Neural cell (in vitro differentiated cells): ENCODE measurements around the gene SYK. TPM values are rescaled to one million over a fixed set of nuclear protein-coding genes. Genes with fewer than 3 reads are reported as not detected.

Experiments
- H2AFZ ChIP-seq: fragments of 200-600, 300-800 bp; sonication (generic), shearing (Covaris generic); 2 replicates; pipeline ENCODE4 v1.6.0; 2014; ENCODE audit warnings: low read depth, mild to moderate bottlenecking, antibody characterized with exemption, low read length, moderate library complexity
- H3F3A ChIP-seq: fragments of 200-600 bp; shearing (Covaris generic); 2 replicates; pipeline ENCODE4 v1.6.1; 2016; ENCODE audit warnings: mild to moderate bottlenecking, moderate library complexity, mixed read lengths, antibody characterized with exemption, low read length; ENCODE audit not compliant: insufficient read depth, poor library complexity, severe bottlenecking
- H3K27ac ChIP-seq: fragments of 200-600, 300-800 bp; sonication (generic), shearing (Covaris generic); 2 replicates; pipeline ENCODE4 v1.5.1; 2014; ENCODE audit warnings: mild to moderate bottlenecking, low read length, moderate library complexity
- H3K27me3 ChIP-seq: fragments of 300-800, 200-600 bp; sonication (generic), shearing (Covaris generic); 2 replicates; pipeline ENCODE4 v1.6.0; 2014; ENCODE audit warnings: mild to moderate bottlenecking, low read depth, low read length, moderate library complexity; ENCODE audit not compliant: insufficient read depth
- H3K36me3 ChIP-seq: fragments of 300-800, 200-600 bp; sonication (generic), shearing (Covaris generic); 2 replicates; pipeline ENCODE4 v1.5.1; 2014; ENCODE audit warnings: mild to moderate bottlenecking, antibody characterized with exemption, low read length, moderate library complexity; ENCODE audit not compliant: insufficient read depth
- H3K4me2 ChIP-seq: fragments of 300-800, 200-600 bp; sonication (generic), shearing (Covaris generic); 2 replicates; pipeline ENCODE4 v1.6.0; 2014; ENCODE audit warnings: mild to moderate bottlenecking, low read length
- H3K4me3 ChIP-seq: fragments of 300-800, 200-600 bp; sonication (generic), shearing (Covaris generic); 2 replicates; pipeline ENCODE4 v1.5.1; 2014; ENCODE audit warnings: mild to moderate bottlenecking, low read length, moderate library complexity
- H3K79me2 ChIP-seq: fragments of 200-600 bp; shearing (Covaris generic); replicated peaks from 2 replicates; pipeline ENCODE4 v1.6.0; 2014; ENCODE audit warnings: mild to moderate bottlenecking, low read length, moderate library complexity; ENCODE audit not compliant: insufficient read depth
- H3K9ac ChIP-seq: fragments of 300-800, 200-600 bp; sonication (generic), shearing (Covaris generic); 2 replicates; pipeline ENCODE4 v1.6.1; 2016; ENCODE audit warnings: mild to moderate bottlenecking, low read length, mixed read lengths
- H3K9me2 ChIP-seq: fragments of 200-600 bp; shearing (Covaris generic); 2 replicates; pipeline ENCODE4 v1.6.1; 2016; ENCODE audit warnings: mild to moderate bottlenecking, low read length, mixed read lengths; ENCODE audit not compliant: insufficient read depth
- H3K9me3 ChIP-seq: fragments of 200-600, 300-800 bp; sonication (generic), shearing (Covaris generic); 2 replicates; pipeline ENCODE4 v1.6.1; 2016; ENCODE audit warnings: mild to moderate bottlenecking, mixed run types, low read length, moderate library complexity, mixed read lengths
- H4K20me1 ChIP-seq: fragments of 200-600 bp; shearing (Covaris generic); 2 replicates; pipeline ENCODE4 v1.6.1; 2016; ENCODE audit warnings: mild to moderate bottlenecking, mixed run types; ENCODE audit not compliant: insufficient read depth
- CTCF ChIP-seq: fragments of 450-650 bp; IDR thresholded peaks from 2 replicates; pipeline ENCODE4 v1.5.1; 2014; ENCODE audit warnings: antibody characterized with exemption, mild to moderate bottlenecking, moderate library complexity; ENCODE audit not compliant: poor library complexity, severe bottlenecking
- EP300 ChIP-seq: fragments of 450-650 bp; conservative IDR thresholded peaks from 2 replicates; pipeline ENCODE4 v1.6.1; 2014; ENCODE audit warnings: antibody characterized with exemption, mild to moderate bottlenecking, moderate library complexity; ENCODE audit not compliant: poor library complexity, severe bottlenecking
- EZH2 ChIP-seq: fragments of 200-600, 300-800 bp; shearing (Covaris generic), sonication (generic); IDR thresholded peaks from 2 replicates; pipeline ENCODE4 v1.6.1; 2014; ENCODE audit warnings: antibody characterized with exemption, low read length, borderline replicate concordance, mild to moderate bottlenecking; ENCODE audit not compliant: insufficient read depth, poor library complexity, severe bottlenecking
- MXI1 ChIP-seq: fragments of 450-650 bp; conservative IDR thresholded peaks from 2 replicates; pipeline ENCODE4 v1.6.1; 2014; ENCODE audit warnings: antibody characterized with exemption, mild to moderate bottlenecking; ENCODE audit not compliant: poor library complexity, severe bottlenecking
- POLR2AphosphoS5 ChIP-seq: IDR thresholded peaks from 2 replicates; pipeline ENCODE4 v1.6.1; 2012
- RAD21 ChIP-seq: fragments of 450-650 bp; conservative IDR thresholded peaks from 2 replicates; pipeline ENCODE4 v1.6.1; 2014; ENCODE audit warnings: antibody characterized with exemption, mild to moderate bottlenecking, moderate library complexity
- REST ChIP-seq: IDR thresholded peaks from 2 replicates; pipeline ENCODE4 v1.6.1; 2012; ENCODE audit warnings: borderline replicate concordance
- SMC3 ChIP-seq: fragments of 450-650 bp; conservative IDR thresholded peaks from 2 replicates; pipeline ENCODE4 v1.6.1; 2014; ENCODE audit warnings: antibody characterized with exemption, mild to moderate bottlenecking, moderate library complexity; ENCODE audit not compliant: poor library complexity
- TAF1 ChIP-seq: IDR thresholded peaks from 2 replicates; pipeline ENCODE4 v1.6.1; 2012; ENCODE audit warnings: low read depth
- polyA plus RNA-seq: library from polyadenylated mRNA; depleted of rRNA; stranded (reverse); fragments of >200 nt; gene quantifications from 2 replicates; pipeline ENCODE4 v1.2.3, GENCODE V29; 2014

The SYK gene
- polyA plus RNA-seq, 1 donor from 2014 or later = not detected

- Histone ChIP-seq H2AFZ (no peak overlapping the region), H3K9me2 (no peaks in the 10 kb centered on the region), H3K79me2 (no peaks in the 10 kb centered on the region), H3K4me2 (no peak overlapping the region), H3K36me3 (no peaks in the 10 kb centered on the region), H3K4me3 (no peak overlapping the region), H4K20me1 (no peaks in the 10 kb centered on the region), H3K9me3 (no peaks in the 10 kb centered on the region), H3K27me3 (no peaks in the 10 kb centered on the region), H3K9ac (no peak overlapping the region), H3F3A (no peaks in the 10 kb centered on the region), H3K27ac (no peak overlapping the region)
- TF ChIP-seq EP300 (no peak), RAD21 (no peak), REST (no peak), SMC3 (no peak), CTCF (no peak), EZH2 (no peak), MXI1 (no peak), POLR2AphosphoS5 (no peak), TAF1 (no peak)
Measured at GRCh38 chr9:90848866-90849265, 47.2 kb downstream of the SYK start.

GRCh38 chr9:90851444-90851843 is 49.8 kb downstream of the SYK start:
- Histone ChIP-seq H3K4me3 (no peak overlapping the region), H2AFZ (no peak overlapping the region), H3F3A (no peaks in the 10 kb centered on the region), H3K27me3 (no peaks in the 10 kb centered on the region), H3K9me3 (no peaks in the 10 kb centered on the region), H3K9me2 (no peaks in the 10 kb centered on the region), H3K36me3 (no peaks in the 10 kb centered on the region), H3K27ac (no peak overlapping the region), H4K20me1 (no peaks in the 10 kb centered on the region), H3K79me2 (no peaks in the 10 kb centered on the region), H3K9ac (no peak overlapping the region), H3K4me2 (no peak overlapping the region)
- no peak for TF ChIP-seq EZH2
- TF ChIP-seq EP300 = no peak
- TF ChIP-seq MXI1 = no peak
- TF ChIP-seq CTCF = no peak
- no peak for TF ChIP-seq POLR2AphosphoS5
- TF ChIP-seq SMC3 = no peak
- no peak for TF ChIP-seq RAD21
- no peak for TF ChIP-seq TAF1
- TF ChIP-seq REST = no peak
